Stimulated activated CD8-positive, alpha-beta memory T cell treated with anti-CD3 and anti-CD28 coated beads, Interleukin-4, amount 100 ng/mL, for 48 hours (primary cell): ENCODE measurements around the gene BGN.

ENCODE experiments used
- DNase-seq: peaks from one replicate; pipeline ENCODE4 v3.0.0-alpha.2; 2020

The BGN gene

DNA sequence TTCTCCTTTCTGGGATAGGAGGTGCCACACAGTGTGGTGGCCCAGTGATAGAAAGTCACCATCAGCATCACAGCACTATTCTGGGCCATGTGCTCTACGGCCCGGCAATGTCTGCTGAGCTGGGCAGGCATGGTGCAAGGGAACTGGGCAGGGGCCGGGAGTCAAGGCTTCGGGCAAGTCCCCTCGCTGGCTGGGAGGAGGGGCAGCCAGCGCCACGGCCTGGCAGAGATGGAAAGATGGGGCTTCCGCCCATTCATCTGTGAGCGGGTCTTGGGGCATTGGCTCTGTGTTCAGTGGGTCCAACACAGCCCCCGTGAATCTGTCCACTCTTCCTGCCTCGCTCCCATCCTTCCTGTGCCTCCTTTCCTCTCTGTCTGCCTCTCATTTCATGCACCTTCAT, 15.6 kb downstream of the BGN start:
- DNase-seq: no peak

DNA sequence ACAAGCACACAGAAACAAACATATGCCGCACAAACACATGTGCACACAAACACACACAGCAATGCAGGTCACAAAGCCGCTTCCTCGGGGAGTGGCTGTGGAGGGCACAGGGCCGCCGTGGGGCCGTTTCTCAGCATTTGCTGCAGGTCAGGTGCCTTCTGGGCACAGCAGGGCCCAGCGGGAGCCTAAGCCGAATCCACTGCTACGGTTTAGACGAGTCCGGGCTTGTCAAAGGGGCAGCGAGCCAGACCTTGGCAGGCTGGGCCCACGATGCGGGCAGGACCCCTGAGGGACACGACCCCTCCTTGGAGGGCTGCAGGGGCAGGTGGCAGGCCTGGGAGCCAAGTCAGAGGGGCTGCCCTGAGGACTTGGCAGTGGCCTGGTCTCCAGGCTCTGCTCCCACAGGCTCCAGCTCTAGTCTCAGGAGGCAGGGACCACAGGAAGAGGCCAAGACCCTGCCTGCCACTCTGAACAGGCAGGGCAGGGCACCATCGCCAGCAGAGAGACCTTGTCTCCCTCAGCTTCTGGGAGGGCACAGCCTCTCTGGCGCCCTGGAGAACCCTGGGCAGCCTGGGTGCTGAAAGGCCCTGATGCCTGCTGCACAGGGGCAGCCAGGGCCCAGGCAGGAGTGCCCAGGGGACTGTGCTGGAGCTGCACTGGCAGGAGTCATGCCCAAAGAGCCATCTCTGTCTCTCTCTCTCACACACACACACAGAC, 17.2 kb downstream of the BGN start:
- DNase-seq: no peak

DNA sequence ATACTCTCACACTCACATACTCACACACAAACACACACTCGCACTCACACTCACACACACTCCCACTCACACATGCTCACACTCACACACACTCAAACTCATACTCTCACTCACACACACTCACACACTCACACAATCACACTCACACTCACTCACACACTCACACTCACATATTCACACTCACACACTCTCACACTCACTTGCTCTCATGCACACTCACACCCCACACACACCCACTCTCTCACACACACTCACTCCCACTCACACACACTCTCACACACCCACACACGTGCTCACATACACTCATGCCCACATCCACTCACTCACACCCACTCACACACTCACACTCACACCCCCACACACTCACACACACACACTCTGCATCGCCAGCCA, 17.7 kb downstream of the BGN start:
- DNase-seq: no peak

DNA sequence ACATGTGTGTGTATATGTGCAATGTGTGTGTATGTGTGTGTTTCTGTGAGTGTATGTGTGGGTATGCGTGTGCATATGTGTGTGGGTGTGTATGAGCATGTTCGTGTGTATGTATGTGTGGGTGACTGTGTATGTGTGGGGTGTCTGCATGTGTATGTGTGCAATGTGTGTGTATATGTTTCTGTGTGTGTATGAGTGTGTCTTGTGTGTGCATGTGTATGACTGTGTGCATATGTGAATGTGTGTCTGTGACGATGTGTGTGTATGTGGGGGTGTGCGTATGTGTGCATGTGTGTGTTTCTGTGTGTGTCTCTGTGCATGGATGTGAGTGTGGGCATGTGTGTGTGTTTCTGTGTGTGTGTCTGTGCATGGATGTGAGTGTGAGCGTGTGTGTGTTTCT, 18.5 kb downstream of the BGN start:
- no peak for DNase-seq

DNA sequence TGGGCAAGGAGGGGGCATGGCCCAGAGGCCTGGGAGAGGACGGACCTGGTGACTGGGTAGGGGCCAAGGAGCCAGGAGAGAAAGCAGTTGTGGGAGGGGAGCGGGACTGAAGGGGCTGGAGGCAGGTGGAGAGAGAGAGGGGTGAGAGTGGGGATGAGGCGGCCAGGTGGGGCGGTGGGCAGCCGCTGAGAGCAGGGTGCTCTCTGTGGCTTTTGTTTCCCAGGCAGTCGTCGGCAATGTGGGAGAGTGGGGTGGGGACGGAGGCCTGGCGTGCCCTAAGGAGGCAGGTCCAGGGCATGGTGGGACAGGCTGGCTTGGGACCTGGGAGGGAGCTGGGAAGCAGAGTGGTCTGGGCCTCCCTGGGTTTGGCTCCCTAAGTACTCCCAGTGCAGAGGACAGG, 19.5 kb downstream of the BGN start:
- no peak for DNase-seq

DNA sequence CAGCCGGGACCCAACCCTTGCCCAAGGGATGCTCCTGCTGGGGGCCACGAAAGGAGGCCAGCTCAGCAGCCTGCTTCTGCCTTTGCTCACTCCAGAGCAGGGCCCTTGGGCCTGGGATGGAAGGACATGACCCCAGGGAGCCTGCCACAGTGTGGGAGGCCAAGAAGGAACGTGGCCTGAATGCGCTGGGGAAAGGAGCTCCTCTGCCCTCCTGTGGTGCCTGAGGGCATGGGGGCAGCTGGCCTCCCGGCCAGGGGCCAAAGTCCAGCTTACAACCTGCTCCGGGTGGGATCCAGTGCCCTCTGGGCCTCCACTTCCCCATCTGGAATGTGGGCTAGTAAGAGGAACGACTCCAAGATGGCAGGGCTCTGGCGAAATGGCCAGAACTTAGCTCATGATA, 20.7 kb downstream of the BGN start:
- DNase-seq: no peak

DNA sequence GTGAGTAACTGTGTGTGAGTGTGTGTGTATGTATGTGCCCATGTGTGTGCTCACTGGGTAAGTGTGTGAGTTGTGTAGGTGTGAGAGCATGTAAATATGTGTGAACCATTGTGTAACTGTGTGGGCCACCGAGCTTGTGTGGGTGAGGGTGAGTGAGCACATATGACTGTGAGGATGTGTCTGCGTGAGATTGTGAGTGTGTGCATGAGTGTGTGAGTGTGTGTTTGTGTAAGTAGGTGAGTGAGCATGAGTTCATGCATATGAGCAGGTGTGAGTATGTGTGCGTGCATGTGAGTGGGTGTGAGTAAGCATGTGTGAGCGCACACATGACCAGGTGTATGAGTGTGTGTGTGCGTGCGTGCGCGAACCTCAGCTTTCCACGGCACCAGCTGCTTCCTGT, 21.3 kb downstream of the BGN start:
- DNase-seq: no peak

DNA sequence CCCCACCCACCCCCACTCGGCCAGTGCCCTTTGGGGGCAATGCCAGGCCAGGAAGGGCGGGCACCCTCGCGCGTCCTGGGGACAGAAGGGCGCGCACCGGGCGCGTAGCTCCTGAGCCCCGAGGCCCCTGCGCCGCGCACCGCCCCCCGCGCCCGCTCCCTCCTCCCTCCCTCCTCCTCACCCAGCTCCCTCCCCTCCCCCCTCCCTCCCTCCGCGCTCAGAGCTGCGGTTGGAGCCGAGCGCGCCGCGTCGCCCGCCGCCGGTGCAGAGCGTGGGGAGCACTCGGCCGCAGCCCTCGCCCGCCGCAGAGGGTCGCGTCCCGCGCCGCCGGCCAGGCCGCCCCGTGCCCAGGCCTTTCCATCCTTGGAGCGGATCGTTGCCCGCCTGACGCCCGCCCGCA, 22.6 kb downstream of the BGN start, which contains the start of gene ATP2B3:
ATP2B3 (plus strand) TSS at position 220 of the 400 bp plus-strand sequence. CDS start 18,606 bp downstream, outside the sequence.
- DNase-seq: no peak

DNA sequence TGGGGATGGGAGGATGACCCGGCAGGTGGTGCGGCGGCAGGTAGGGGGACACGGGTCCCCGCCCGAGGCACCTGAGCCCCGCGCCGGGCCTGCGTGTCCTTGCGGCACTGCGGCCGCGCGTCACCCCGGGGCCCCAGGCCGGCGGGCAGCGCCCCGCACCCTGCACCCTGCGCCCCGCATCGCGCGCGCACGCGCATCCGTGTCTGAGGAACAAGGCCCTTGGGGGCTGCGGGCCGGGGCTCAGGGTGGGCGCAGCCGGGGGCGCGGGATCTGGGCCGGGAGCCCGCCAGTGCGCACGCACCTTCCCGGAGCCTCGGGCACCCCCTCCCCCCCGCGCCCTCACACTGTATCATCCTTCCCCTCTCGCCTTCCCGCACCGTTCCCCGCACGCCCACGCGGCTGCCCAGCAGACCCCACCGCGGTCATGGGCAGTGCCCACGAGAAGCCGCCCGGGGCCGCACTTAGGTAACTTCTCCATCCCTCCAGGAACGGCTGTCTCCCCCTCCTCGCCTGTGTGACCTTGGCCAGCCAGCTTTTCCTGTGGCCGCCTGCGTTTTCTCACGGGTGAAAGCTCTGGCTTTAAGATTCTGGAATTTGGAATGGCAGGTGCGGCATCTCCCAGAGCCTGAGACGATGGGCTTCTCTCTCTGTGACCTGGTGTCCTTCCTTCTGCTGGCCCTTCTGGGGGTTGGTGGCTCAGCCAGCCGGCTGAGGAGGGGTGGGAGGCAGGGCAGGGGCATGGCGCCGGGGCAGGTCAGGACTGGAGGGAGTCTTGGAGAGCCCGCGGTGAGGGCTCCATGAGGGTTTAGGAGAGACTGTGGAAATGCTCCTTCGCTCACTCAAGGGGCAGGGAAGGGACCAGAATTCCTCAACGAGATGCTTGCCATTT, 23.4 kb downstream of the BGN start:
- DNase-seq: no peak

DNA sequence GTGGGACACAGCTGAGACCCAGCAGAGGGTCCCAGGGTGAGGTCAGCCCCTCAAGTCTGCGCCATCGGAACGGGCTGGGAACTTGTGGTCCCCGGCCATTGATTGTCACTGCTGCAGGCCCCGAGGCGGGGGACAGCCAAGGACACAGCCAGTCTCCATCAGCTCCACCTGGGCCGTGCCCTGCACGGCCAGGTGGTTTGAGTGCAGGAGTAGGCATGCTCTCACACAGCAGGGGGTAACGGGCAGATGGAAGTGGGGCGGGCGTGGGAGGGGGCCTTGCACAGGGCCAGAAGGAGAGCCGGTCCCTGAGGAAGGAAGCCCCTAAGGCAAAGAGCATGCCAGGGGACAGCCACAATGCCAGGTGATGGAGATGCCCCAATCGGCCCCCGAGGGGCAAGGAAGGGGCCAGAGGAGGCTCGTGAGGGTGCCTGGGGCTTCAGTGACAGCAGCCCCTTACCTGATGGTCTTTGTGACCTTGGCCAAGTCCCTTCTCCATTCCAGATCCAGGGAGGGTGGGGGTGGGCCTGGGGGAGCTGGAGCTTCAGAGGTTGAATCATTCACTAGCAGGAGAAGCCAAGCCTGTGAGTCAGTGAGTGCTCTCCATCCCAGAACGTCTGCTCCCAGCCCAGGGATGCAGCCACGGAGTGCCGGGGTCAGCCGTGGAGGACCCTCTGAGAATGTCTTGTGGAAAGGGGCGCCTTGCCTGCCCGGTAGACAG, 24.9 kb downstream of the BGN start:
- no peak for DNase-seq

DNA sequence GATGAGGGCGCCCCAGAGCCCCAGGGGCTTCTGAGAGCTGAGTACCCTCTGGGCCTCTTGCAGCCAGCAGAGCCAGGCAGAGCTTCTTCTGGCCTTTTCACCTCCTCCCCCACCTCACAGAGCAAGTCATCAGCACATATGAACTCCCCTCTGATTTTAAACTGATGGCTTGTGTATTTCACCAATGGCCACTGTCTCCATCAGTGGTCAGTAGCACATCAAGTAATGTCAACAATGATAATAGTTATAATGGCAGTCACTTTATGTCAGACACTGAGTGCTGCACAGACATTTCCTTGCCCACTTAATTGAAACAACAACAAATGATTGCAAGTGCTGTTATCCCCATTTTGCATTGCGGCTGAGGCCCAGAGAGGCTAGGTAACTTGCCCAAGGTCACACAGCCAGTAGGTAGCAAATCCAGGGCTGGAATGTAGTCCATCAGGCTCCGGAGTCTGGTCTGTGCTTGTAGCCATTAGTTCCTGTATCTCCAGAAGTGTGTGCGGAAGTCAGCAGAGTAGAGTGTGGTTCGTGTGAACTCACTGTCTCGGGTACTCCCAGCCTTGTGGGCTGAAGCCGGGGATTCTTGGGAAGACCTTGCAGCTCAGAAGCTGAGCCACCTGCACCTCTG, 25.6 kb downstream of the BGN start:
- no peak for DNase-seq

DNA sequence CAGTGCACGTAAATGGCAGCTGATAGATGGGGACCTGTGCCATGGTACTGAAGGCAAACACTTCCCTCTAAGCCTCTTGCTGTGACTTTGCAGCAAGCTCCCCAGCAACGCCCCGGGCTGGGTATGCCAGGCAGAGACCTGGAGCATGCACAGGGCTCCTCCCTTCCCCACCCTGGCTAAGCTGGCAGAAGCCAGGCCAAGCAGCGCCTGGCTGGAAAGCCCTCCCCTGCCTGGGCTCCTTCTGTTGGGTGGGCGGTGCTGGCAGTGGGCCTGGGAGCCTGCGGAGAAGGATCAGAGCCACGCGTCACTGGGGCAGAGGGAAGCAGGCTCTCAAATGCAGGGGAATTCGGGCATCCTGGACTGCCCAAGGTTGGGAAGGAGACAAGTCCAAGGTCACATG, 26.3 kb downstream of the BGN start:
- no peak for DNase-seq

DNA sequence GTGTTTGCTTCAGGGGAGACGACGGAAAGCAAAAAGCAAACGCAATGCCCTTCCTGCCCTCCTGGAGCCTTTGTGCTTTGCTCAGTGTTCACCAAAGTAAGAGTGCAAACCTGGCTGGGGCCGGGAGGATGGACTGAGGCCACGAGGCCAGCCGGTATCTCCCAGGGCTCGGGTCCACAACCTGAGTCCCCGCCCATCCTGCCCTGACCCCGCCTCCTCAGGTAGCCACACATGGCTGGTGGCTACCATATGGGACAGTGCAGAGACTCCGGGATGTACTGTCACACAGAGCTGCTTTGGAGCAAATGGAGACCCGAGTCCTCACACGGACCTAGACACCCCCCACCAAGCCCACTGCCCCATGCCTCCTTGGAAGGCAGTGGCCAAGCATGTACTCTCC, 27.5 kb downstream of the BGN start:
- no peak for DNase-seq

DNA sequence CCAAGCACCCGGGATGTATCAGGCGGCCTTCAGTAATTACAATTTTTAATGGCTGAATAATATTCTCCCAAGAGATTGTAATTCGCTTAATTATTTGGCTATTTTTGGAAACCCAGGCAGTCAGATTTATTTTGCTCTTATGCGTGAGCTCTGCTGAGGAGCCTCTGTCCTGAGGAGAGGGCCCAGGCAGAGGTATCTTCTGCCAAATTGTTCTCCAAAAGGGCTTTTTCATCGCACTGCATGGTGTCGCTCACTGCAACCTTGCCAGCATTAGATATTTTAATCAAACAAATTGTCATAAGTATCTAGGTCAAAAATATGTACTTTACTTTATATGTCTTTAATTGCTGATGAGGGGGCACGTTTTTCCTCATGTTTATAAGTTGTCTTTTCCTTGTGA, 28.5 kb downstream of the BGN start:
- DNase-seq: no peak

DNA sequence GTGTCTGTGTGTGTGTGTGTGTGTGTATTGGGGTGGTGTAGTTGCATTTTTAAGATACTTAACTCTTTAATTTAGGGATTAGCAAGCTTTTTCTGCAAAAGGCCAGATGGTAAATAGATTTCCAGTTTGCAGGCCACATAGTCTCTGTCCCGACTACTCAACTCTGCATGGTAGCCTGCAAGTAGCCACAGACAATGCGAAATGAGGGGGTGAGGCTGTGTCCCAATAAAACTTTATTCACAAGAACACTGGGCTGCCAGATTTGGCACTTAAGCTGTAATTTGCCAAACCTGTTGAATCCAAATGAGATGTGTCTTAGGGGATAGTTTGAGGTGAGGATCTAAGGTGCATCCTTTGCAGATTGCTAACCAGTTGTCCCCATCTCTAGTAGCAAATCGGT, 29.5 kb downstream of the BGN start:
- DNase-seq: no peak

DNA sequence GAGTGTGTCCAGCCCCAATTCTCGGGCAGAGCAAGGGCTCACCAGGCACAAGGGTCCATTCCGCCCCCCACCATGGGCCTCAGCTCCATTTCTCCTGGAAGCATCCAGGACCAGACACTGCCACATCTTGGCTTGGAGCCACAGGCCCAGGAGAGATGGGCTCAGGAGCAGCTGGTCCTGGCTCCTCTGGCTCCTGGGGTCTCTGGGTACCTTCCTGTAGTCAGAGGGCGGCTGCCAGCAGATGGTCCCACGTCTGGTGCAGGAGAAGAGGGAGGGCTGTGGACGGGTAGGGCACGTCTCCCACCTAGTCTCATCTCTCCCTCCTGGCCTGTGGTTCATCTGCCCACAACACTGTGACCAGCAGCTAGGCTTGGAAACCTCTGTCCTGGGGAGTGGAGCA, 30.7 kb downstream of the BGN start:
- no peak for DNase-seq

DNA sequence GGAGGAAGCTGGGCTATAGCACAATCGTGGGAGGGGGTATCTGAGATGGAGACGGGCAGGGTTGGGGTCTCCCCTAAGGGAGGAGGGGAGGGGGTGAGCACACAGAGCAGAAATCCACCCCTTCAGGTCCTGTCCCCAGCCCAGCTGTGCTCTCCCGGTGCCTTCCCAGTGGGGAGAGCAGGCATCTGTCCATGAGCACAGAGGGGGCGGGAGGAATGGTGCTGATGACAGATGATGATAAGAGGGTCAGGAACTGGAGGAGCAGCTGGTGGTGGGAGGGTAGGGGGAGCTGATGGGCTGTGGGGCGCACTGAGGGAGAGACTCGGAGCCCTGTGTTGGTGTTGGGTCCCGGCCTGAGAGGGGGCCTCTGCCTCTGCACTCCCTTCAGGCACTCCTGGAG, 31.3 kb downstream of the BGN start:
- no peak for DNase-seq

DNA sequence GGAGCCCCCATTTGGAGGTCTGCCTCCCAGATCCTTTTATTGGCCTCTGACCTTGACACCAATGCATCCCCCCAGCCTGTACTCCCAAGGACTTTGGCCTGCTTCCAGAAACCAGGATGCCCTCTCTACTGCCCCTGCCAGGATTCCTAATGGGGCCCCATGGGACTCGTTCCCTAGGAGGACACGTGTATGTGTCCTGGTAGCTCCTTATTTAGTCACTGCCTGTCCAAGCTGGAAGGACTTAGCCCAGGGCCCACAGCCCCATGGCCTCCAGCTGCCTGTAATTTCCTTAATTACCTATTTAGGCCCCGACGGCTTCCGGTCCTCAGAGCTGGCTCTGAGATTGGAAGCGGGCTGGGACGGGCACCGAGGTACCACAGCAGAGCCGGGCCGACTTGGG, 32.0 kb downstream of the BGN start:
- DNase-seq: no peak

DNA sequence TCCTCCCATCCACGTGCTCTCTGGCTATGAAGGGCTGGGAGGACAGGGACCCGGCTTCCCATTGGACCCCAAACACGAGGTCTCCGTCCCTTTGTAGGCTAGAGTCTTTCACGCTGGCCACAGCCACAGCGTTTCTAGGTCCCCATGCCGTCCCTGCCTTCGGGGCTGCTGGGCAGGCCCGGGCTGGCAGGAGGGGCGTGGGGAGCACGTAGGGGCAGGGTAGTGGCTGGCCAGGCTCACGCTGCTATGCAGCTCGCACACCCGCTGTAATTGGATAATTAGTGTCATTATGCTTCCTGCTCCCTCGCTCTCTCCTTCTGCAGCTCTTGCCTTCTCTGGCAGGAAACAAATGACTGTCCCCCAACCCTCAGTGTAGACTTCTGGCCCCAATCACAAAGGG, 32.4 kb downstream of the BGN start:
- no peak for DNase-seq

DNA sequence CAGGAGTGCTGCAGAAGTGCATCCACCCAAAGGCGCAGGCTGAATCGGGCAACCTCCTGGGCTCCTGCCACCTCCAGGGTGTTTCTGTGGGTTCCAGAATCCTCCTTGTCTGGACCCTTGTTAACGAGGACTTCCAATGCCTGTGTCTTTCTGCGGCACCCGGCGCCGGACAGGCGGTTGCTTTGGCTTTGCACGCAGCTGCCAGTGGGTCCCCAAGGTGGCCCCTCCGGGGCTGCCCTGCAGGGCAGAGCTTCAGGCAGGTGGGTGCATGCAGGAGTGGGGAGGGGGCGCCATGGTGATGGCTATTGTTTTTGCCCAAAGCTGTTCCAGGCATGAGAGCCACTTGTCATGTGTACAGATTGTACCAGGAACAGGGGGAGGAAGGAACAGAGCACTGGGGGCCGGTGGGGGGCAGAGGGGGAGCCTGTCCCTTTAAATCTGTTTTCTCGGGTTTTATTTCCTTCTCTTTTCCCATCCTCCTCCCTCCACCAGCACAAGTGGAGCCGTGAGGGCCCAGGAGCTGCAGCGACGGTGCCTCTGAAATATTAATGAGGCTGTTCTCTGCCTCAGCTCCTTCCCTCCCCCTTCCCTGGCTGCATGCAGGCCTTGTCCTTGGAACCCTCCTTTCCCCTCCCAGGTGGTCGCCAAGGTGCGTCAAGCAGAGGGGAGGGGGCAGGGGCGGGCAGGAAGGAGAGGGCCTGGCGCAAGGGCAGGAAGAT, 35.8 kb downstream of the BGN start:
- no peak for DNase-seq

DNA sequence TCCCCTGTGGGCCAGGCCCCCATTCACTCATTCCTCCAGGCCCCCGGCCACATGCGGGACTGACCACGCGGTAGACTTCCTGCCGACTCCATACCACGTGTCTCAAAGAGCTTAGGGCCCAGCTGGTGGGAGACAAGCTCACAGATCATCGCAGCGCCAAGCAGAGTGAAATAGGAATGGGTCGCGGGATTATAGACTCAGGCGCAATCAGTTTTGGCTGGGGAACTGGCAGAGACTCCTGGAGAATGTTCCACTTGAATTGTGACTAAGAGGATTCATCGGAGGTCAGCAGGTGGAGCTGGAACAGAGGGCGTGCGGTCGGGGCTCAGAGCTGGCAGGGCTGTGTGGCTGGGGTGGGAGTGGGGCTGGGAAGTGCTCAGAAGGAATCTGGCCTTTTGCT, 38.3 kb downstream of the BGN start:
- no peak for DNase-seq

DNA sequence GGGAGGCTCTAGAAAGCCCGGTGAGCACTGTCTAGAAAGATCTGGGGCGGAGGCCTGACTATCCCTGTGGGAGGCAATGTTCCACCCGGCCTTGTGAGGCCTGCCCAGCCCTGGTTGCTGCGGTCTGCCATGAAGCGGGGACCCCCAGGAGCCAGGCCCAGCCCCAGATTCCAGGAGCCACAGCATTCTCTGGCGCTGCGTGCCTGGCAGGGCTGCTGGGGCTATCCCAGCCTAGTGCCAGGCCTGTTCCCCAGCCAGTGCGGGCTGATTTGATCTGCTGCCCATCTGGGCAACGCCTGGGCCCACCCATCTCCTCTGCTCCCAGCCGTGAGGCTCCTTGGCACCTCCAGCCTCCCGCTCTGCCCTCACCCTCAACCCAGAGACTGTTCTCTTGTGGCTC, 42.3 kb downstream of the BGN start:
- no peak for DNase-seq
